OCI-LY3 (cell line): Measurements from ENCODE around the gene TRABD2A.
A peak's percentile ranks its signal among the peaks of the same experiment; 100 is the strongest.

ENCODE experiments used
- H2AFZ ChIP-seq: fragments of 200-600, 300-600 bp; shearing (Covaris generic); 2 replicates; pipeline ENCODE4 v1.6.0; 2014; ENCODE audit warnings: antibody characterized with exemption, low read depth, low read length
- H3K27ac ChIP-seq: fragments of 200-600, 300-600 bp; sonication (generic); 2 replicates; pipeline ENCODE4 v1.5.1; 2014; ENCODE audit warnings: mild to moderate bottlenecking, low read length, moderate library complexity, mixed read lengths
- H3K27me3 ChIP-seq: fragments of 200-600, 300-600 bp; sonication (generic); 2 replicates; pipeline ENCODE4 v1.6.1; 2014; ENCODE audit warnings: low read depth, low read length, mixed read lengths
- H3K36me3 ChIP-seq: fragments of 200-600, 300-600 bp; sonication (generic); replicated peaks from 2 replicates; pipeline ENCODE3; 2014; ENCODE audit warnings: low read depth, low read length, mixed read lengths
- H3K4me1 ChIP-seq: fragments of 300-600, 200-600 bp; sonication (generic); 2 replicates; pipeline ENCODE4 v1.6.1; 2014; ENCODE audit warnings: low read length, mixed read lengths
- H3K4me2 ChIP-seq: fragments of 200-600, 300-600 bp; sonication (generic); 2 replicates; pipeline ENCODE4 v1.6.1; 2014; ENCODE audit warnings: low read length, mixed read lengths
- H3K4me3 ChIP-seq: fragments of 300-600, 200-600 bp; sonication (generic); 2 replicates; pipeline ENCODE4 v1.5.1; 2014; ENCODE audit warnings: antibody characterized with exemption, mild to moderate bottlenecking, low read length, moderate library complexity
- H3K79me2 ChIP-seq: fragments of 300-600, 200-600 bp; shearing (Covaris generic); 2 replicates; pipeline ENCODE4 v1.6.1; 2014; ENCODE audit warnings: mild to moderate bottlenecking, low read length, mixed read lengths
- H3K9ac ChIP-seq: fragments of 300-600, 200-600 bp; shearing (Covaris generic); 2 replicates; pipeline ENCODE4 v1.6.0; 2014; ENCODE audit warnings: mild to moderate bottlenecking, low read length, moderate library complexity
- H3K9me3 ChIP-seq: fragments of 200-600, 300-600 bp; shearing (Covaris generic); 2 replicates; pipeline ENCODE4 v1.6.1; 2014; ENCODE audit warnings: low read length, mixed read lengths; ENCODE audit not compliant: insufficient read depth
- H4K20me1 ChIP-seq: fragments of 200-600, 300-600 bp; sonication (generic); 2 replicates; pipeline ENCODE4 v1.6.1; 2016; ENCODE audit warnings: low read length, mixed read lengths; ENCODE audit not compliant: insufficient read depth
- CTCF ChIP-seq: fragments of 200-600, 300-600 bp; sonication (generic); IDR thresholded peaks from 2 replicates; pipeline ENCODE4 v1.5.1; 2014; ENCODE audit warnings: antibody characterized with exemption, low read length, low read depth
- EZH2phosphoT487 ChIP-seq: fragments of 200-600 bp; shearing (Covaris generic); IDR thresholded peaks from 2 replicates; pipeline ENCODE4 v1.6.1; 2018; ENCODE audit warnings: antibody characterized with exemption, mixed run types, low read depth

The TRABD2A gene

GRCh38 chr2:84788027-84788426, 92.9 kb downstream of the TRABD2A start:
- Histone ChIP-seq H3K9ac (no peak overlapping the region), H3K4me2 (no peak overlapping the region), H3K4me1 (0 out of 2 replicates have a peak, but pooled peaks cover under 1% of the 10 kb centered on the region), H3K36me3 (no peaks in the 10 kb centered on the region), H3K9me3 (no peaks in the 10 kb centered on the region), H3K79me2 (no peaks in the 10 kb centered on the region), H3K27ac (no peak overlapping the region), H2AFZ (no peak overlapping the region), H4K20me1 (no peaks in the 10 kb centered on the region), H3K27me3 (no peaks in the 10 kb centered on the region), H3K4me3 (no peak overlapping the region)
- TF ChIP-seq CTCF, result no peak
- no peak for TF ChIP-seq EZH2phosphoT487

- TF ChIP-seq CTCF (no peak), EZH2phosphoT487 (no peak)
- H3K27me3 ChIP-seq, result no peaks in the 10 kb centered on the region
- H3K27ac ChIP-seq, result no peak overlapping the region
- no peak overlapping the region for H3K9ac ChIP-seq
- H3K9me3 ChIP-seq, result no peaks in the 10 kb centered on the region
- H3K4me1 ChIP-seq, result peaks cover 14% of the 10 kb centered on the region
- H3K4me2 ChIP-seq, result no peak overlapping the region
- no peaks in the 10 kb centered on the region for H3K79me2 ChIP-seq
- H3K36me3 ChIP-seq, result no peaks in the 10 kb centered on the region
- H4K20me1 ChIP-seq, result no peaks in the 10 kb centered on the region
- no peak overlapping the region for H2AFZ ChIP-seq
- H3K4me3 ChIP-seq, result no peak overlapping the region
These were observed 94.3 kb downstream of the TRABD2A start for GRCh38 chr2:84786601-84787000.

- Histone ChIP-seq H3K4me1 (peaks cover 17% of the 10 kb centered on the region), H3K4me2 (no peak overlapping the region), H3K9ac (no peak overlapping the region), H3K4me3 (no peak overlapping the region), H4K20me1 (no peaks in the 10 kb centered on the region), H3K27me3 (no peaks in the 10 kb centered on the region), H3K36me3 (no peaks in the 10 kb centered on the region), H3K79me2 (no peaks in the 10 kb centered on the region), H3K27ac (no peak overlapping the region), H3K9me3 (no peaks in the 10 kb centered on the region), H2AFZ (no peak overlapping the region)
- TF ChIP-seq CTCF (no peak), EZH2phosphoT487 (no peak)
These were observed 94.9 kb downstream of the TRABD2A start for GRCh38 chr2:84785950-84786349.

GRCh38 chr2:84782717-84783442, 98.0 kb downstream of the TRABD2A start:
- Histone ChIP-seq H3K79me2 (no peaks in the 10 kb centered on the region), H3K36me3 (no peaks in the 10 kb centered on the region), H3K9ac (no peak overlapping the region), H3K4me1 (peaks cover 17% of the 10 kb centered on the region), H4K20me1 (no peaks in the 10 kb centered on the region), H3K27ac (peak overlapping the region; percentile 9; the same call in 1 of the 2 replicates), H3K4me3 (no peak overlapping the region), H3K4me2 (no peak overlapping the region), H3K27me3 (no peaks in the 10 kb centered on the region), H2AFZ (peak overlapping the region; percentile 10; the same call in 1 of the 2 replicates), H3K9me3 (no peaks in the 10 kb centered on the region)
- TF ChIP-seq EZH2phosphoT487, result no peak
- no peak for TF ChIP-seq CTCF
